Body of pancreas (tissue), 4 donors: Measurements from ENCODE around the gene G6PD.

ENCODE experiments used
- POLR2A ChIP-seq, 3 donors: fragments of 450-650 bp; IDR thresholded peaks; one replicate each; pipeline ENCODE4 v1.6.1; 2016; ENCODE audit warnings: antibody characterized with exemption in 3 of 3, mild to moderate bottlenecking in 2 of 3
- TF ChIP-seq, protein P1 (sequence below), 7 experiments: fragments of 450-650 bp in 4 of 7; fragments of 200-600 bp in 3 of 7; sonication (generic) in 3 of 7; IDR thresholded peaks; one replicate each; pipeline ENCODE4 v1.5.1; 2016 to 2019; ENCODE audit warnings: antibody characterized with exemption in 7 of 7

DNA sequence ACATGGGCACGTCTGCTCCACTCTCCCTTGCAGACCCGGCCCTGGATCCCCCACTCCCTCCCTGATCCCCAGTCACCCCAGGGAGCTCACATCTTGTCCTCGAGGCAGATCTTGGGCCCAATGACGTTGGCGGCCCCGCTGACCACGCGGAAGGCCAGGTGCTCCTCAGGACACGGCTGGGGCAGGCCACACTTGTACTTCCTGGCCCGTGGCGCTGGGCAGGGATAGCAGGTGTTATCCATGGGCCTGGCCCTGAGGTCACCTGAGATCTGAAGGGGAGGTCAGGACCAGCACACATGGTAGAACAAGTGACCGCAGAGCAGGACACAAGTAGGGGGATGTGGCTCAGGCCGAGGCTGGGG lies 38.3 kb downstream of the G6PD start:
- TF ChIP-seq, protein P1, sequence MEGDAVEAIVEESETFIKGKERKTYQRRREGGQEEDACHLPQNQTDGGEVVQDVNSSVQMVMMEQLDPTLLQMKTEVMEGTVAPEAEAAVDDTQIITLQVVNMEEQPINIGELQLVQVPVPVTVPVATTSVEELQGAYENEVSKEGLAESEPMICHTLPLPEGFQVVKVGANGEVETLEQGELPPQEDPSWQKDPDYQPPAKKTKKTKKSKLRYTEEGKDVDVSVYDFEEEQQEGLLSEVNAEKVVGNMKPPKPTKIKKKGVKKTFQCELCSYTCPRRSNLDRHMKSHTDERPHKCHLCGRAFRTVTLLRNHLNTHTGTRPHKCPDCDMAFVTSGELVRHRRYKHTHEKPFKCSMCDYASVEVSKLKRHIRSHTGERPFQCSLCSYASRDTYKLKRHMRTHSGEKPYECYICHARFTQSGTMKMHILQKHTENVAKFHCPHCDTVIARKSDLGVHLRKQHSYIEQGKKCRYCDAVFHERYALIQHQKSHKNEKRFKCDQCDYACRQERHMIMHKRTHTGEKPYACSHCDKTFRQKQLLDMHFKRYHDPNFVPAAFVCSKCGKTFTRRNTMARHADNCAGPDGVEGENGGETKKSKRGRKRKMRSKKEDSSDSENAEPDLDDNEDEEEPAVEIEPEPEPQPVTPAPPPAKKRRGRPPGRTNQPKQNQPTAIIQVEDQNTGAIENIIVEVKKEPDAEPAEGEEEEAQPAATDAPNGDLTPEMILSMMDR (IDR thresholded peaks at IDR 0.05) = no peak
- TF ChIP-seq POLR2A (IDR thresholded peaks at IDR 0.05) = no peak
